RCC 7860 (cell line): ENCODE measurements around the gene THRB.

Source experiments
- DNase-seq: peaks from one replicate; pipeline ENCODE4 v3.0.0-alpha.2; 2015; ENCODE audit warnings: low spot score
- FAIRE-seq: peaks from 2 replicates; lab custom pipeline; 2012; peaks lifted over from hg19 to GRCh38; lab: Jason Lieb, UNC

Gene THRB

DNA sequence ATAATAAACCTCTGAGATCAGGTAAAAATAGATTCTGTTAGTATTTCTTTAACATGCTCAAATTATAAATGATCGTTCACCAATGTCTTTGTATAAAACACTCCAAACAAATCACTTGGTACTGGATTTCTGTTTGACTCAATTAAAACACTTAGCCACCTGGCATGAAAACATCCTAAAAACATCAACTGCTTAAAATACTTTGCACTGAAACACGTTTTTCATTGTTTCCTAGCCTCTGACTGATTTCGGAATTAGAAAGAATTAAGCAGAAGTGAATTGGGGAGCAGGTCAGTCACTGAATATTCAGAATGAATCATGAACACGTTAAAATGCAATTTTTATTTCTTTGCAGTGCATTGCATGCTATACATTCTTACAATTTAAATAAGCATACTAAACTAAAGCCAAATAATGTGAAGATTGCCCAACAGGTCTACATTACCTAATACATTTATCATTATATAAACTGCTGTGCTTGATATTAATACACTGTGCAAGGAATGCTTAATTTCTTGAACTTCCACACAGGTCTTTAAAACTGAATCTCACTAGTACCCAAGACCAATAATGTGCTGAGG lies 1.6 kb downstream of the THRB start:
- DNase-seq (no peak), FAIRE-seq (no peak)

DNA sequence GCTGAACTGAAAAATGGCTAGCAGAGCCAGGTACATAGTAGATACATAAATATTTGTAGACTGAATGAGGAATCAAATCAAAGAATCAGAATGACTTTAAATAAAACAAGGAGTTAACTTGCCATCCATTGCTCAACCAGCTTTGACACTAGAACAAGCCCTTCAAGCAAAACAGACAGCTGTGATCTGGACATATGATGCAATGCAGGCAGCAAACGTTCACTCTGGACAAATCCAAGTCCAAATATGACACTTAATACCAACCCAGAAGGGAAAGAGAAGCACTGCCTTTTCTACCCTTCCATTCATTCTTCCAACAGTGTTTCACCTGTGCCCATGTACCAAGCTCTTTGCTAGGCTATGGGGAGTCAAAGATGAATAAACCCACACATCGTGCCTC lies 4.5 kb downstream of the THRB start:
- FAIRE-seq (no peak), DNase-seq (no peak)

DNA sequence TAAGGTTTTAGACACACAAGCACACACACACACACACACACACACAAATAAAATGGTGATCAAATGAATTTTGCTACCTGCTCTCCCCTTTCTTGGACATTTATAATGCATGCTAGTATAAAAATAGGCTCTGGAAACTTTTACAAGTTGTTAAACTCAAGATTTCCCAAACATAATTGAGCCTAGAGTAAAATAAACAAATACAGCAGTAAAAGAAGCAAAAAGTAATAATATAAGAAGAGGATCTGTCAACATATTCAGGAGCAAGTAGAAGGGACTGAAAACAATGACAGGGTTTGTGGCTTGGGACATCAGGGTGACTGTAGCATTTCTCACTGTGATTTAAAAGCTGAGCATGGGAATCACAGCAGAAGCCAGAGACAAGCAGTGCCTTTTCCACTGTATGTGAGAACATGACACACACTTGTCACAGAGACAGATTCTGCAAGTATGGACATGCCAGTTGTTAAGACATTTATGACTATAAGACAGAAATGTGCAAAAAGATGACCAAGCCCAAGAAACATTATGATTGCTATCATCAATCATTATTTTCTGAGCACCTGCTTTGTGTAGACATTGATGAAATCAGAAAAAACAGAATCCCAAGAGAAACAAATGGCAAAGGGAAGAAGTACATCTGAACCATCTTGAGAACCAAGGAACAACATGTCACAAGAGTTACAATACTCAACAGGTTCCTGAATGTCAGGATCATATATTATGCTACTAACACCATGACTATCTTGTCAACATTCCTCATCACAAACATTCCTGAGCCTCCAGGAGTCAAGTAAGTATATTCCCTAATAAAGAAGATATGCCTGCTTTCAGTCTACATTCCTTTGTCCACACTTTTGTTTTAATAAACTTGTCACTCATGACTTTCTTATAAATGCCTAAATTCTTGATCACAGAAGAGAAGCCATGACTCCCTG lies 7.1 kb downstream of the THRB start:
- DNase-seq (no peak), FAIRE-seq (no peak)

DNA sequence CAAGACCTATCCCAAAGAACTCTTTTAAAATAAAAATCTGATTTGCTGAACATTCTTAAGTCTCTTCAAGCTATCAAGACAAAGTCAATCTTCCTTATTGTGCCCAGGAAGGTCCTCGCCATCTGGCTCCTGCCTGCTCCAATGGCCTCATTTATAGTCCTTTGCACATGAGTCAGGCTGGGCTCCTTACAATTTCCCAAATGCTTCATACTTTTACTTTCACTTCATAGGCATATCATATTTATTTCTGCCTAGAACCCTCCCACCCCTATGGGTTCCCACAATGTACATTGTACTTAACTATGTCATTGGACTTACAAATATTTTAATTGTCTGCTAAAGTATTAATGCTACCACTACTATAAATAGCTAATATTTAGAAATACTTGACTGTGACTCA lies 9.1 kb downstream of the THRB start:
- FAIRE-seq (no peak), DNase-seq (no peak)

DNA sequence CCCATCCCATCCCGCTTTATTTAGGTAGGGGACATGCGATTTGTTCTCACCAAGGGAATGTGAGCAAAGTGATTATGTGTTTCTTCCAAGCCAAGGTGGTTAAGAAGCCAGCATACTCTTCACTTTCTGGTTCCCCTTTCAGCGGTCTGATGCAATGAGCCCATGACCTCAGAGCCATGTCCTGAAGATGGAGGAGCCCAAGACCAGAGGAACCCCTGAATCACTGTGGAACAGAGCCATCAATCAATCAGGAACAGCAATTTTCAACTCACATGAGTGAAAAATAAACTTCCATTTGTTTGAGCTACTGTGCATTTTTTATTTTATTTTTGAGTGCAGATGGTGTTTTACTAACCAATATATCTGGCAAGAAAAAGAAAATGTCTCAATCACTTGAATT lies 10.8 kb downstream of the THRB start:
- no peak for FAIRE-seq
- DNase-seq, result no peak

DNA sequence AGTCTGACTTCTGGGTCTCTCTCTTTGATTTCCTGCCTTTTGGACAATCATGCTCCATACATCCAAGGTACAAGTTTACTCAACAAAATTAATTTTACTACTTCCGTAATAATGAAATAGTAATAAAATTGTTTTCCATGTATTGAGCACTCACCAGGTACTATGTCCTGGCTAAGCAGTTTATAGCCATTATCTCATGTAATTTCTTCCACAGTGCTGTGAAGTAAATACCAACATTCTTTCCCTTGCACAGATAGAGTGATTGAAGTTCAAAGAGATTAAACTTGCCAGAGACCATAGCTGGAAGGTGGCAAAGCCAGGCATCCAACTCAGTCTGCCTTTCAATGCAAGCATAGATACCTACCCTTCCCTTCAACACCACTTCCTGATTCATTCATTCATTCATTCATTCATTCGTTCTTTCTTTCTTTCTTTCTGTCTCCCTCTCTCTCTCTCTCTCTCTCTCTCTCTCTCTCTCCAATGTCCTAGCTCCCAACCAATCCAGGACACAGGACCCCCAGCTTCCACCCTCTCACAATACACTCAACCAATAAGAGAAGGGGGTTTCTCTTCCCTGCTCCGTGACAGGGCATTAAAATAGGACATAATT lies 12.4 kb downstream of the THRB start:
- FAIRE-seq (no peak), DNase-seq (no peak)

DNA sequence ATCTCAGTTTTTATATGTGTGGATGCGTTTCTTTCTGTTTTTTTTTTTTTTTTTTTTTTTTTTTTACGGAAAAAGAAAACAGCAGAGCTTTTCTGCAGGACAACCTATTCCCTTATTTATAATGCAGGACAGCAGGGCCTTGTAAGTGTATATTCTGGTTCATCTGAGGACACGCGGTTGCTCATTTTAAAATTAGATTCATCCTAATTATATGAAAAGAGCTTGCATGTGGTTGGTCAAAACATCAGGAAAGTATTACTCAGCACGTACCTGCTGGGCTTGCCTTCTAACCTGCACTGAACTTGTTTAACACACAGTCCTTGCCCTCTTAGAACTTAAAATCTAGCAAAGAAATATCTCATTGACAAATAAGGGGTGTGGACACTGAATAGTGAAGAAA lies 13.5 kb downstream of the THRB start:
- FAIRE-seq (no peak), DNase-seq (no peak)

DNA sequence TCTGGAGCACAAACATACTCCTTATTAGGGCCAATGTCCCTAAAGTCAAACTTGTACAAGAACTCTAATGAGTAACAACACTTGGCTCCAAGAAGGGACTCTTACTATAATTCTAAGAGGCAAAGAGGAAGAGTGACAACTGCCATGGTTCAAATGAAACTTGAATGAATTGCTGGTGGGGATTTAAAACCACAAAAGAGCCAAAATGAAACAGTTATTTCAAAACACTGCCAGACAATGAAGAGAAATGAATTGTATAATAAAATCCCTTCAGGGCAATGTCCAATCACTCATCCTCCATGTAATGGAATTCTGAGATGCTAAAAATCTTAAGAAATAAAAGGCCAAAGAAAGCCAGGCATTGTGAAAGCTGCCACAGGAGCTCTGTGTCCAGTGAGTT lies 14.2 kb downstream of the THRB start:
- no peak for DNase-seq
- no peak for FAIRE-seq

DNA sequence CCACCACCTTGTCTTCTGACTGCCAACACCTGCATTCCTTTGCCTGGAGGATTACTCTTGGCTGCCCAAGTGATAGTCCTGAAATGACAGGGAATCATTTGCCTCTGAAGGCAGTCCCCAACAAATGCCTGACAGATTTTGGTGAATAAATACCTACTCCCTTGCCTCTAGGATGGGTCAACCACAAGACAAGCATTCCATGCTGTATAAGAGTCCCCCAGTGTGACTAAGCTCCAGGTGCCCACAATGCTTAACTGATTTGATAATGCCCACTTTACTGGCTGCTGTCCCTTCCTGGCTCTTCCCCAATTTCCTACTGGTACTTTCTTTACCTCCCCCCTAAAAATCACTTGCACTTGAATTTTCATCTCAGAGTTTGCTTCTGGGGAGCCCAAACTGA lies 14.8 kb downstream of the THRB start:
- peak; percentile 39 for DNase-seq
- FAIRE-seq, result peak; percentile 80

DNA sequence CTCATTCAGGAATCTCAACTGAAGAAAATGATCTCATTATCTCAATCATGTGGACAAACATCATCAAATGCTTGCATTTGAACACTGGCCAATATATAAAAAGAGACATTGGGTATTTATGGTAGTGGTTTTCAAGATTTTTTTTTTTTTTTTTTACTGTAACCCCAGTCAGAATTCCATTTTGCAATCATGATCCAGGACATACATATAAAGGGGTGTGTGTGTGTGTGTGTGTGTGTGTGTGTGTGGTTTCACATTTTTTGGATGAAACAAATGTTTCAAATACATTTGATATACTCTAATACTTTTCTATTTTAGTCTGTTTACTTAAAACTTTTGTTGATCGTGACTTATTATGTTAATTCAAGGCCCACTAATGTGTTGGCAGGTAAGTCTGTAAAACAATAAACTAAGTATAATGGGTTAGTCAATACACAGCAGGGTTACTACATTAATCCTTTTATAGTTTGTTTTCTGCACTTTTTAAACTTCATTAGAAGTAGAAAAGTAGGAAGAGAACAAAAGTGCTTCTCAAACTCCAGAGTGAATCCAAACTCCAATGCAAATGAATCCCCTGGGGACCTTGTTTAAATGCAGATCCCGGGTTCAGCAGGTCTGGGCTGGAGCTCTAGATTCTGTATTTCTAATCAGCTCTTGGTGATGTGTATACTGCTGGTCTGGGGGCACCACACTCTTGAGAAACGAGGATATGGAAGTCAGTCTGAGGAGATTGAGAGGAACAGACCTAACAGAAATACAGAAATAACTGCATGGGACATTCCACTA lies 17.6 kb downstream of the THRB start:
- DNase-seq (no peak), FAIRE-seq (no peak)

DNA sequence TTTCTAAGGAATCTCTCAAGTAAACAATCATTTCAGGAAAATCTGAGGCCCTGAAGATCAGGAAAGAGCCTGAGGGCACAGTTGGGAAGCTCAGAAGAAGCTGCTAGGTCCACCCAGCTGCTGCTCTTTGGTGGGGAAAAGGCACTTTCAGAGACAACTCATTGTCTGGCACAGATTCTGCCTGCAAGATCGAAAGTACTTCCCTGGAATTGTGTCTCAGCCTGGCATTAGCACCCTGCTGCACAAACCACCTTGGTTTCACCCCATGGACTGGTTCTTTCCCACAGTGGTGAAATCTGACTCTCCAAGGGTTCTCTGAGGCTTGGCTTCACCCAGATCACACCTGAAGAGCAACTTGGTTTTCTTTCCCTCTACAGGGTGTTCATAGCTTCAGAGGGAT lies 18.7 kb downstream of the THRB start:
- DNase-seq, result peak; percentile 34
- FAIRE-seq, result peak; percentile 86

DNA sequence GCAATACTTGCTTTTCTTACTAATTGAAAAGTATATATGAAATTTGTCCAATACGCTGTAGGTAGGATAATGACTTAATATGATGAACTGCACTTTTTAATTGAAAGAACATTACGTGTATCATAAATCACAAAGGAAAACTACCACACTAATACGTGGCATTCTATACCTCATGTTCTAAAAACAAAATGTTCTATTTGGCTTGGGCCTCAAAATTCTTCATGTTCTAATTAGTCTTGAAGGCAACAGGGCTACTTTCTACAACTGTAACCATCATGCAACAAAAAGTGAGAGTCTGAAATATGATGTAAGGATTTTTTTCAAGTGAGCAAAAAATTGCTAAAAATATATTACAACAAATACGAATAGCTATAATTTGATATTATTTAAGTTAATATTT lies 19.8 kb downstream of the THRB start:
- FAIRE-seq (no peak), DNase-seq (no peak)

DNA sequence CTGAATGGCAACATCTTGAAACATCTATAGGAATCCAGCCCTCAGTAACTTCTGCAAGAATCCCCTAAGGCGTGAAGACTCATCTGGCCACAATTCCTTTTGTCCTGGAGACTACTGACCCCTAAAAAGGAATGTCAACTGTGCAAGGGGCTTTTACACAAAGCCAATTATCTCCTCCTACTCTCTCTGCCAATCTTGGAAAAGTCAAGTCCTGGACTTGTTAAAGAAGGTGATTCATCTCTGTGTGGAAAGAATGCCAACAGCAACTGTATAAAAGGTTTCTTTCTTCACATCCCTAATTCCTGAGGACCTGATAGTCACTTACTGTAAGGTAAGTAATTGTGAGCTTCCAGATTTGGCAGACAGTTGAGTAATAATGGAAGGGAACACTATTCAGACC lies 22.3 kb downstream of the THRB start:
- FAIRE-seq (peak; percentile 86), DNase-seq (peak; percentile 60)

DNA sequence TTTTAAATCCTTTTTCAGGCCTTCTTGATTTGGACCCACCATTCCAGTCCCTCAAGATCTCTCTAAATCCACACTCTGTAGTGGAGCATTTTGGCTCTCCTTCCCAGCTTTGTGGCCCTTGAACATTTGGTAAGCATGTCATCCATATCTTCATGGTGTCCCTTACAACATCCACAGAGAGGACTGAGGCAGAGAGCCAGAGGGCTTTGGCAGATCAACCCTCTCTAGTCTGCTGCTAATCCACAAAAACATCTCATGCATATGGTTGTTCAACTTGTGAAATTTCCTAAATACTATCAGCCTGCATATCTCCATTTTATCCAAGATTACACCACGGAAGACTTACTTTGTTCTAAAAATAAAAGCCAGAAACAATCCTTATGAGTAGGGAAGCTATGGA lies 23.2 kb downstream of the THRB start:
- DNase-seq, result no peak
- no peak for FAIRE-seq

DNA sequence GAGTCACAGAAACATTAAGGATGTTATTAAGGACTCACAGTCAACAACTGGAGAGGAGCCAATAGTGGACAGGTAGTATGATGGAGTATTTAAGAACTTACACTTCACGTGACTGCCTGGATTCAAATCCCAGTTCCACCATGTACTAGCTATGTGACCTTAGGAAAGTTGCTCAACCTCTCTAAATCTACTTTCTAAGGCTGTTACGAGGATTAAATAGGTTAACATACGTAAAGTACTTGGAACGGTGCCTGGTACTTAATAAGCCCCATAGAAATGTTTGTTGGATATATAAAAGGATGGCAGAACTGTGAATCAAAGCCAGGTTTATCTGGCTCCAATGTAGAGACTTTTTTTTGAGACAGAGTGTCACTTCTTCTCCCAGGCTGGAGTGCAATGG lies 24.4 kb downstream of the THRB start:
- FAIRE-seq, result no peak

DNA sequence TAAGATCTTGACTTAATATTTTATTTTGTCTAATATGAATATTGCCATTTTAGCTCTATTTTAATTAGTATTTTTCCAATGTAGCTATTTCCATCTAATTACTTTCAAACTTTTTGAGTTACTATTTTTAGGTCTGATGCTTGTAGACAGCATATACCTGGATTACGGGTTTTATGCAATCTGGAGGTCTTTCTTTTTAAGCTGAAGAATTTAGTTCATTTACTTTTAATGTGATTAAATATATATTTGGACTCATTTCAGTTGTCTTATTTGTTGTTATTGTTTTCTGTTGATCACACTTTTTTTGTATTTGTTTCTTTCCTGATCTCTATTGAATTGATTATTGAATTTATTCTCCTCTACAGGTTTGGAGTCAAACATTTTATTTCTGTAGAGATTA lies 30.3 kb downstream of the THRB start:
- FAIRE-seq (no peak), DNase-seq (no peak)

More for the DNA sequence above, 24.4 kb downstream of the THRB start:
- DNase-seq, result no peak

DNA sequence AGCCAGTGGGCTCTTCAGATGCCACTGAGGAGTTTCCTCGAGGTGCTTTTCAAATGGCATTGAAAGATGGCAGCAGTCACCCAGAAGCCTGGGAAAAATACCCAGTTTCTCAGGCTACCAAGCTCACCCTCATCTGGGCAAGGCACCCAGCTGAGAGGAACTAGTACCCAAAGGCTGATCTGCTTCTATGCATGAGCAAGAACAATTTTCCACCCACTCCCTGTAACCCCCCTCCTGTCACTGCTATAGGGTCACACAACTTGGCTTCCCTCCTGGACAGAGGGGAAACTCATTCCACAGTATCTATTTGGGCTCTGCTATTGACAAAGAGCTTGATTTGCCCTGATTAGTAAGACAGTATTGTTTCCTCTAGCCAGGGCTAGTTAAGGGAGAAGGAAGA lies 31.9 kb downstream of the THRB start:
- no peak for DNase-seq
- FAIRE-seq, result no peak

DNA sequence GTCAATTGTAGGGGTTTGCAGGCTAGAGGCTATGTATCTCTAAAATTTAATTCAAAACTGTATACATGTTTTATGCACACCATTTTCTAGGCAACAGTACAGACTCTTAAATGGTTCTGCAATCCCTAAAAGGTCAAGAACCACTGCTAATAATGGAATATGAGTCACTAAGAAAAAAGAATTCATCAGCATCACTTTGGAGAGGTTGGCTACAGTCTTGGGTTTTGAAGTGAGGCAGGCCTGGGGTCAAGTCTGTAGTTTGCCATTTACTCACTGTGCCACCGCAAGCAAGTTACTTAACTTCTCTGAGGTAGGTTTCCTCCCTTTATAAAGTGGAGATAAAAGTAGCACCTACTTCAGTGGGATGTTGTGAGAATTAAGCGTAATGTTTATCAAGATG lies 33.7 kb downstream of the THRB start:
- no peak for DNase-seq
- FAIRE-seq, result no peak

DNA sequence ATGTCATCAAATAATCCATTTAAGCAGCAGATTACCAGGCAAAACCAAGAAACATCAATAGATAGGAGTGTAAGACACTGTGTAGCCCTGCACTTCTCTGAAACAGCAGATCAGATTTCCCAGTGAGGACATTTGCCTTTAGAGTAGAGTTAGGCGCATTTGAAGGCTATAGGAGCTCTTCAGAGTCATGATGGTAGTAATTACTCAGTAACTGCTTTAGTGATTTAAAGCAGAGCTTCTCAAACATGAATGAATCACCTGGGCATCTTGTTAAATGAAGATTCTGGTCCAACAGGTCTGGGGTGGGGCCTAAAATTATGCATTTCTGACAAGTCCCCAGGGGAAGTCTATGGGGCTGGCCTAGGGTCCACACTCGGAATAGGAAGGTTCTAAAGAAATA lies 36.9 kb downstream of the THRB start:
- FAIRE-seq (no peak), DNase-seq (no peak)

DNA sequence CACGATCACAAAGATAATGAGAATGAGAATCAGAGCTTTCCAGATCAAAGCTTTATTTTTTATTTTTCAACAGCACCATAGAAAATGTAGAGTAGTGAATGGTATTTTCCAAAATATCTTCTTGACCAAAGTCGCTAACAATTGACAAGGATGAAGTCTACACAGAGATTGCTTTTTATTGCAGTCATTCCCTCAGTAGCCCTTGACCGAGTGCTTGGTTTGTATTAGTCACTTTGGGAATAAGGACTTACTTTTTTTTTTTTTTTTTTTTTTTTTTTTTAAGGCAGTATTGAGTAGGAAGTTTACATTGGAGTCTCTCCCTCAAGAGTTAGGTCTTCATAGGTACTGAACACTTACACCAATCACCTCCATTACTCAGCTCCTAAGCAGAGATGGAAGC lies 39.8 kb downstream of the THRB start:
- peak; percentile 38 for FAIRE-seq
- no peak for DNase-seq

DNA sequence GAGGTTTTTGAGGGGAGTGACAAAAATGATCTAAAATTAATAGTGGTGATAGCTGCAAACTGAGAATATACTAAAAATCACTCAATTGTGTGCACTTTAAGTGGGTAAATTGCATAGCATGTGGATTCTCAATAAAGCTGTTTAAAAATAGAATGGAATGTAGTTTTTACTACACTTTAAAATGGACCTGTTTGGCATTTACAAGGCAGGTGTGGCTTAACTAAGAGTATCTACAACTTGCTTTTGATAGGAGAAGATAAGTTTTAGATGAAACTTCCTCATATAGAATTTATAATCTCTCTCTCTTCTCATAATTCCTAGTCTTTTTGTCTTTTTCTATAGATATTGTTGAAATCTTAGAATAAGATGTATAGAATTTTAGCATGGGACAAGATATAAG lies 40.3 kb downstream of the THRB start:
- no peak for DNase-seq
- FAIRE-seq, result no peak
